ENCODE data around the gene ECE1. TPM values are rescaled to one million over a fixed set of nuclear protein-coding genes. Genes with fewer than 3 reads are reported as not detected.

ECE1 gene
- total and polyA plus RNA-seq, 2 donors (not counting 1 experiment from before 2014, with no cell fraction given), result 131 to 138 TPM

DNA sequence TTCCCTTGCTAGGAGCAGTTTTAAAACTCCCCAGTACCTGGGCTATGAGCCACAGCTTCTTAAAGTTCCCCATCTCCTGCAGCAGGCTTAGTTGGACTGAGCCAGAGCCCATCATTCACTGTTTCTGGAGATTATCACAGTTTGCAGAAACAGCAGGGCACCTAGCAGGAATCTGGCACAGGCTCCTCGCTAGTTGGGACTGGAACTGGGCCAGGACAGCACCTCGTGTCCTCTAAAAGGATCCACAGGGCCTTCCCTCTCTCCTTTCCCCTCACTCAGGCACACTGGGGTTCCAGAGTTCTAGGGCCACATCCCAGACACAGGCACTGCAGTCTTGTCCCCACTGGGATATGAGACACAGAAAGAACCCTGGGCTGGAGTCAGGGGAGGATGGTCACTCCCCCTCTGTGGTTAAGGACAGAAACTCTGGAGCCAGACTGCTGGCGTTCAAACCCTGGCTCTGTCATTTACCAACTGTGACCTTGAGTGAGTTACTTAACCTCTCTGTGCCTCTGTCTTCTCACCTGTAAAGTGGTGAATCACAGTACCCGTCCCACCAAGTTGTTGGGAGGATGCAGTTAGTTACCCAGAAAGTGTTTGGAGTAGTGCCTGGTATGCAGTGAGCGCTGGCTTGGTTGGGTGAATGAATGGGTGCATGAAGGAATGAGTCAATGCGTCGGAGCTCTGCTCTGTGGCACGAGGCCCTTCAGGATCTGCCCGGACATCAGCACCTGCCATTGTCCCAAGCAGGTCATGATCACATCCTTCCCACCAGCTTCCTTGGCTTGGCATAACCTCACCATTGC, 18.8 kb upstream of the ECE1 start:
- H2AFZ ChIP-seq (ENCODE audit: low read length), result no peak overlapping the region
- H4K20me1 ChIP-seq (ENCODE audit: control insufficient read depth, extremely low read depth, insufficient read depth, low read length), result no peaks in the 10 kb centered on the region
- no peaks in the 10 kb centered on the region for H3K27me3 ChIP-seq (ENCODE audit: control insufficient read depth, insufficient read depth, low read length)
- peaks cover 2% of the 10 kb centered on the region for H3K36me3 ChIP-seq (ENCODE audit: control insufficient read depth, insufficient read depth, low read length)
- DNase-seq (ENCODE audit: low read depth in 2 of 2), result peak in 1 of 2 donors; percentile 66
- H3K4me1 ChIP-seq (ENCODE audit: control insufficient read depth, extremely low read depth, insufficient read depth, low read length), result peaks cover 51% of the 10 kb centered on the region
- no peak overlapping the region for H3K4me3 ChIP-seq (replicated peaks in 1 of 4; ENCODE audit: control extremely low read depth in 1 of 4, insufficient read depth in 1 of 4, low read depth in 3 of 4, low read length in 4 of 4)
- H3K9ac ChIP-seq (ENCODE audit: insufficient read depth, low read length), result no peak overlapping the region
- TF ChIP-seq EZH2 (IDR thresholded peaks at IDR 0.05; ENCODE audit: low read length, missing control alignments), result no peak
- TF ChIP-seq, protein P1, sequence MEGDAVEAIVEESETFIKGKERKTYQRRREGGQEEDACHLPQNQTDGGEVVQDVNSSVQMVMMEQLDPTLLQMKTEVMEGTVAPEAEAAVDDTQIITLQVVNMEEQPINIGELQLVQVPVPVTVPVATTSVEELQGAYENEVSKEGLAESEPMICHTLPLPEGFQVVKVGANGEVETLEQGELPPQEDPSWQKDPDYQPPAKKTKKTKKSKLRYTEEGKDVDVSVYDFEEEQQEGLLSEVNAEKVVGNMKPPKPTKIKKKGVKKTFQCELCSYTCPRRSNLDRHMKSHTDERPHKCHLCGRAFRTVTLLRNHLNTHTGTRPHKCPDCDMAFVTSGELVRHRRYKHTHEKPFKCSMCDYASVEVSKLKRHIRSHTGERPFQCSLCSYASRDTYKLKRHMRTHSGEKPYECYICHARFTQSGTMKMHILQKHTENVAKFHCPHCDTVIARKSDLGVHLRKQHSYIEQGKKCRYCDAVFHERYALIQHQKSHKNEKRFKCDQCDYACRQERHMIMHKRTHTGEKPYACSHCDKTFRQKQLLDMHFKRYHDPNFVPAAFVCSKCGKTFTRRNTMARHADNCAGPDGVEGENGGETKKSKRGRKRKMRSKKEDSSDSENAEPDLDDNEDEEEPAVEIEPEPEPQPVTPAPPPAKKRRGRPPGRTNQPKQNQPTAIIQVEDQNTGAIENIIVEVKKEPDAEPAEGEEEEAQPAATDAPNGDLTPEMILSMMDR (conservative IDR thresholded peaks at IDR 0.05 in 1 of 2, IDR thresholded peaks at IDR 0.05 in 1 of 2; ENCODE audit: low read depth in 1 of 2, low read length in 2 of 2), result no peak
- peaks cover 54% of the 10 kb centered on the region for H3K79me2 ChIP-seq (ENCODE audit: control insufficient read depth, insufficient read depth, low read length)
- H3K9me3 ChIP-seq (ENCODE audit: control insufficient read depth, insufficient read depth, low read depth, low read length), result no peaks in the 10 kb centered on the region
- peak overlapping the region; percentile 39 for H3K27ac ChIP-seq (ENCODE audit: insufficient read depth, low read length)
- peak overlapping the region; percentile 15 for H3K4me2 ChIP-seq (ENCODE audit: extremely low read depth, insufficient read depth, low read length)

DNA sequence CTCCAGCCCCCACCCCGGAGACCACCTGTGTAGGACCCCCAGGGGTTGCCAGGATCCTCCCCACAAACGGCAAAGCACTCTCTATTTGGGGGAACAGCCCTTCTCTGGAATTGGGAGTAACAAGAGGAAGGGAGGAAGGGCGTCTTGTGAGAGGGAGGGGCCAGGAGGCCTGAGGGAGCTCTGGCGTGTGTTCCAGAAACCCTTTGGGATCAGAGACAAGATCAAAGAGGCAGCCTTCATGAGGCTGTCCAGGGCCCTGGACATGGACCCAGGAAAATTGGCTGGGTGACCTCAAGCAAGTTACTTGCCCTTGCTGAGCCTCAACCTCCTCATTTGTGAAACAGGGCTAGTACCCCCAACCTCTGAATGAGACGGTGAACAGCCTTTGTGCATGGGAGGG, 18.1 kb upstream of the ECE1 start:
- Histone ChIP-seq H3K27me3 (ENCODE audit: control insufficient read depth, insufficient read depth, low read length) (no peaks in the 10 kb centered on the region), H2AFZ (ENCODE audit: low read length) (no peak overlapping the region), H3K36me3 (ENCODE audit: control insufficient read depth, insufficient read depth, low read length) (peaks cover 2% of the 10 kb centered on the region), H3K4me1 (ENCODE audit: control insufficient read depth, extremely low read depth, insufficient read depth, low read length) (peaks cover 44% of the 10 kb centered on the region), H3K9ac (ENCODE audit: insufficient read depth, low read length) (no peak overlapping the region), H3K79me2 (ENCODE audit: control insufficient read depth, insufficient read depth, low read length) (peaks cover 47% of the 10 kb centered on the region), H3K9me3 (ENCODE audit: control insufficient read depth, insufficient read depth, low read depth, low read length) (no peaks in the 10 kb centered on the region), H3K4me3 (replicated peaks in 1 of 4; ENCODE audit: control extremely low read depth in 1 of 4, insufficient read depth in 1 of 4, low read depth in 3 of 4, low read length in 4 of 4) (no peak overlapping the region), H3K4me2 (ENCODE audit: extremely low read depth, insufficient read depth, low read length) (no peak overlapping the region), H4K20me1 (ENCODE audit: control insufficient read depth, extremely low read depth, insufficient read depth, low read length) (no peaks in the 10 kb centered on the region), H3K27ac (ENCODE audit: insufficient read depth, low read length) (no peak overlapping the region)
- TF ChIP-seq, protein P1 (conservative IDR thresholded peaks at IDR 0.05 in 1 of 2, IDR thresholded peaks at IDR 0.05 in 1 of 2; ENCODE audit: low read depth in 1 of 2, low read length in 2 of 2), result no peak
- TF ChIP-seq EZH2 (IDR thresholded peaks at IDR 0.05; ENCODE audit: low read length, missing control alignments), result no peak
- no peak for DNase-seq (ENCODE audit: low read depth in 2 of 2)

GRCh38 chr1:21307663-21308305, 17.5 kb upstream of the ECE1 start:
- no peaks in the 10 kb centered on the region for H3K27me3 ChIP-seq (ENCODE audit: control insufficient read depth, insufficient read depth, low read length)
- peaks cover 2% of the 10 kb centered on the region for H3K36me3 ChIP-seq (ENCODE audit: control insufficient read depth, insufficient read depth, low read length)
- TF ChIP-seq EZH2 (IDR thresholded peaks at IDR 0.05; ENCODE audit: low read length, missing control alignments), result no peak
- TF ChIP-seq, protein P1 (conservative IDR thresholded peaks at IDR 0.05 in 1 of 2, IDR thresholded peaks at IDR 0.05 in 1 of 2; ENCODE audit: low read depth in 1 of 2, low read length in 2 of 2), result no peak
- H3K4me3 ChIP-seq (replicated peaks in 1 of 4; ENCODE audit: control extremely low read depth in 1 of 4, insufficient read depth in 1 of 4, low read depth in 3 of 4, low read length in 4 of 4), result no peak overlapping the region
- H3K4me2 ChIP-seq (ENCODE audit: extremely low read depth, insufficient read depth, low read length), result no peak overlapping the region
- H3K27ac ChIP-seq (ENCODE audit: insufficient read depth, low read length), result no peak overlapping the region
- peaks cover 45% of the 10 kb centered on the region for H3K4me1 ChIP-seq (ENCODE audit: control insufficient read depth, extremely low read depth, insufficient read depth, low read length)
- H3K79me2 ChIP-seq (ENCODE audit: control insufficient read depth, insufficient read depth, low read length), result peaks cover 49% of the 10 kb centered on the region
- no peak overlapping the region for H3K9ac ChIP-seq (ENCODE audit: insufficient read depth, low read length)
- H2AFZ ChIP-seq (ENCODE audit: low read length), result no peak overlapping the region
- DNase-seq (ENCODE audit: low read depth in 2 of 2), result no peak
- no peaks in the 10 kb centered on the region for H4K20me1 ChIP-seq (ENCODE audit: control insufficient read depth, extremely low read depth, insufficient read depth, low read length)
- H3K9me3 ChIP-seq (ENCODE audit: control insufficient read depth, insufficient read depth, low read depth, low read length), result no peaks in the 10 kb centered on the region
